Transverse colon (tissue), 4 donors: ENCODE data around the gene STRIP2. TPM values are rescaled to one million over a fixed set of nuclear protein-coding genes. Genes with fewer than 3 reads are reported as not detected.

ENCODE experiments used
- DNase-seq: peaks from one replicate; pipeline ENCODE4 v3.0.0-alpha.2; 2019
- H3K27ac ChIP-seq, 4 donors: fragments of 200-600 bp; sonication (generic); 2 replicates each; pipeline ENCODE4 v1.5.1; 2016 to 2018; ENCODE audit warnings: inconsistent platforms in 4 of 4
- H3K27me3 ChIP-seq: fragments of 200-600 bp; sonication (generic); 2 replicates; pipeline ENCODE4 v1.5.1; 2017; ENCODE audit warnings: inconsistent platforms
- H3K36me3 ChIP-seq, 4 donors: fragments of 200-600 bp; sonication (generic); 2 replicates each; pipeline ENCODE4 v1.5.1; 2017 to 2019; ENCODE audit warnings: inconsistent platforms in 4 of 4
- H3K4me1 ChIP-seq, 4 donors: fragments of 200-600 bp; sonication (generic); 2 replicates each; pipeline ENCODE4 v1.5.1; 2017 to 2020; ENCODE audit warnings: inconsistent platforms in 4 of 4
- H3K4me3 ChIP-seq, 4 donors: fragments of 200-600 bp; sonication (generic); 1 replicate in 1 of 4; 2 replicates in 3 of 4; pipeline versions ENCODE4 v1.5.1 to v1.6.1; 2017 to 2019; ENCODE audit warnings: inconsistent platforms in 4 of 4
- H3K9me3 ChIP-seq, 2 donors: fragments of 200-600 bp; sonication (generic); 2 replicates each; pipeline ENCODE4 v1.5.1; 2017 to 2019; ENCODE audit warnings: inconsistent platforms in 2 of 2
- EP300 ChIP-seq: sonication (generic); formaldehyde crosslinking; IDR thresholded peaks from one replicate; pipeline ENCODE4 v1.6.1; 2017; ENCODE audit warnings: antibody characterized with exemption, low read depth
- POLR2A ChIP-seq: fragments of 450-650 bp; IDR thresholded peaks from one replicate; pipeline ENCODE4 v1.6.1; 2016; ENCODE audit warnings: antibody characterized with exemption, mild to moderate bottlenecking, moderate library complexity
- POLR2AphosphoS5 ChIP-seq, 3 donors: sonication (generic); formaldehyde crosslinking; IDR thresholded peaks; one replicate each; pipeline ENCODE4 v1.6.1; 2016; ENCODE audit warnings: antibody characterized with exemption in 3 of 3
- WGBS, 2 donors: methylation state at CpG; one replicate each; pipeline ENCODE4 v1.1.5; 2018; ENCODE audit warnings: low coverage in 1 of 2; 5-methylcytosine and 5-hydroxymethylcytosine counted together
- in situ Hi-C, 4 donors: fragments of 200-750 bp; cut with MboI; loops; one replicate each; pipeline versions ENCODE4 v1.15.0 to v1.15.1; 2017; ENCODE audit warnings: low sequenced_read_pairs in 3 of 4, low pct_ligation_motif_present in 1 of 4, low pct_unique_long_range_greater_than_20kb in 1 of 4
- intact Hi-C: fragments of 100-400 bp; cut with DNase I; formaldehyde crosslinking; loops from one replicate; pipeline ENCODE4 v1.15.1; 2023; ENCODE audit warnings: low total_unique reads
- total RNA-seq, 4 donors: library from RNA; depleted of rRNA; stranded (reverse); fragments of >200 nt; gene quantifications; one replicate each; pipeline ENCODE4 v1.1.0, GENCODE V29; 2016
- TF ChIP-seq, protein P1 (sequence below), 5 experiments: fragments of 200-600 bp in 3 of 5; fragments of 450-650 bp in 2 of 5; sonication (generic) in 3 of 5; IDR thresholded peaks; 1 replicate in 2 of 5; 2 replicates in 3 of 5; pipeline ENCODE4 v1.5.1; 2016 to 2017; ENCODE audit warnings: antibody characterized with exemption in 5 of 5, inconsistent platforms in 3 of 5, mild to moderate bottlenecking in 2 of 5, moderate library complexity in 1 of 5

STRIP2 gene
- total RNA-seq, 4 donors from 2014 or later: 0.82 to 1.1 TPM; not detected in 2

DNA sequence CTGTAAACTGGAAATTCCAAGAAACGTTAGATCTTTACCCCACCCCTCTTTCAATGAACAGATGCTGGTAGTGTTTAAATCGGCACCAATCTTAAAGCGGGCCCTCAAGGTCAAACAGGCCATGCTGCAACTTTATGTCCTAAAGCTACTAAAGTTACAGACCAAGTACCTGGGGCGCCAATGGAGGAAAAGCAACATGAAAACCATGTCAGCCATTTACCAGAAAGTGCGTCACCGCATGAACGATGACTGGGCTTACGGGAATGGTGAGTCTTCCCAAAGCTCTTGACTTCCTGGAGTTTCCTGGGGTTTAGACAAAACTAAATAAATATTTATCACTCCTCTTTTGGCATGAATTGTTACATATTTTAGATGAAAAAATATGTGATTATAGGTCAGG lies 48.5 kb downstream of the STRIP2 start:
- DNase-seq: no peak
- H3K9me3 ChIP-seq: no peaks in the 10 kb centered on the region
- intact Hi-C loops (no loop called here), in situ Hi-C loops (no loop called here)
- H3K4me1 ChIP-seq: no peaks in the 10 kb centered on the region
- no peaks in the 10 kb centered on the region for H3K27me3 ChIP-seq
- TF ChIP-seq POLR2A: no peak
- no peak for TF ChIP-seq POLR2AphosphoS5 (IDR thresholded peaks at IDR 0.05)
- TF ChIP-seq, protein P1, sequence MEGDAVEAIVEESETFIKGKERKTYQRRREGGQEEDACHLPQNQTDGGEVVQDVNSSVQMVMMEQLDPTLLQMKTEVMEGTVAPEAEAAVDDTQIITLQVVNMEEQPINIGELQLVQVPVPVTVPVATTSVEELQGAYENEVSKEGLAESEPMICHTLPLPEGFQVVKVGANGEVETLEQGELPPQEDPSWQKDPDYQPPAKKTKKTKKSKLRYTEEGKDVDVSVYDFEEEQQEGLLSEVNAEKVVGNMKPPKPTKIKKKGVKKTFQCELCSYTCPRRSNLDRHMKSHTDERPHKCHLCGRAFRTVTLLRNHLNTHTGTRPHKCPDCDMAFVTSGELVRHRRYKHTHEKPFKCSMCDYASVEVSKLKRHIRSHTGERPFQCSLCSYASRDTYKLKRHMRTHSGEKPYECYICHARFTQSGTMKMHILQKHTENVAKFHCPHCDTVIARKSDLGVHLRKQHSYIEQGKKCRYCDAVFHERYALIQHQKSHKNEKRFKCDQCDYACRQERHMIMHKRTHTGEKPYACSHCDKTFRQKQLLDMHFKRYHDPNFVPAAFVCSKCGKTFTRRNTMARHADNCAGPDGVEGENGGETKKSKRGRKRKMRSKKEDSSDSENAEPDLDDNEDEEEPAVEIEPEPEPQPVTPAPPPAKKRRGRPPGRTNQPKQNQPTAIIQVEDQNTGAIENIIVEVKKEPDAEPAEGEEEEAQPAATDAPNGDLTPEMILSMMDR (IDR thresholded peaks at IDR 0.05): no peak
- TF ChIP-seq EP300: no peak
- H3K4me3 ChIP-seq: no peak overlapping the region
- H3K36me3 ChIP-seq: no peaks in the 10 kb centered on the region
- 96 to 100% methylated on average over 3 to 8 of the region's 8 CpGs for WGBS, 2 donors
- no peak overlapping the region for H3K27ac ChIP-seq

DNA sequence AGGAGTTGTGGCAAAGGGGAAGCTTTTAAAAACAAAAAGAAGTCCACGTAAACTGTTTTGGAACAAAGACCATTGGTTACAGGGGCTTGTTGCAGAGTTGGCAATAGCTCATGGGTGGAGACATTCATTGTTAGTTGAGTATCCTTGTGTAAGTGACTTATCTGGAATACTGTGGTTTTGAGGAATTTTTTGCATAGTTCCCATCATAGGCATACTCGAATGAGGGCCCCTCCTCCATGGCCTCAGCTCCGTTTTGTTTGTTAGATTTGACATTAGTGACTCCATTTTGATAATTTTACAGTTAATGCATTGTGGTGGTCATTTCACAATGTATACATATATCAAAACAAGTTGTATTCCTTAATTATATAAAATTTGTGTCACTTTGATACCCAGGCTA lies 55.3 kb downstream of the STRIP2 start:
- intact Hi-C loops (no loop called here), in situ Hi-C loops (no loop called here)
- TF ChIP-seq POLR2A: no peak
- no peak for TF ChIP-seq EP300
- TF ChIP-seq, protein P1 (IDR thresholded peaks at IDR 0.05): no peak
- no peak for TF ChIP-seq POLR2AphosphoS5 (IDR thresholded peaks at IDR 0.05)
- Histone ChIP-seq H3K27me3 (no peaks in the 10 kb centered on the region), H3K9me3 (no peaks in the 10 kb centered on the region), H3K4me3 (no peak overlapping the region), H3K27ac (no peak overlapping the region), H3K36me3 (no peaks in the 10 kb centered on the region), H3K4me1 (no peaks in the 10 kb centered on the region)
- no peak for DNase-seq
- 84 to 89% methylated on average over 3 of the region's 3 CpGs for WGBS, 2 donors

DNA sequence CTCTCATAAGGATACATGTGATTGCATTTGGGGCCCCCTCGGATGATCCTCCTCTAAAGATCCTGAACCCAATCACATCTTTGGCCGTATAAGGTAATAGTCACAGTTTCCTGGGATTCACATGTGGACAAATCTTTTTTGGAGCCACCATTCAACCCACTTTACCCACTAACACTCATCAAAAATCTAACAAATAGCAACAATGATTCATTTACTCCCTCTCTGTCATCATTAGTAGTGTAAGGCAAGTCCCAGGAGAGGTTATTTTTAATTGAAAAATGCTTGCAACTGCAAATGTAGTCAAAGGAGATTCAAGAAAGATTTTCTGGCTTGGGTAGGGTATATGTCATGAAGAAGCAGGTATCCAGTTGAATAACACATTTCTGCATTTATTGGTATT lies 58.2 kb downstream of the STRIP2 start:
- H3K36me3 ChIP-seq: no peaks in the 10 kb centered on the region
- no peak for TF ChIP-seq POLR2A
- TF ChIP-seq, protein P1 (IDR thresholded peaks at IDR 0.05): no peak
- no peak for TF ChIP-seq POLR2AphosphoS5 (IDR thresholded peaks at IDR 0.05)
- TF ChIP-seq EP300: no peak
- no peaks in the 10 kb centered on the region for H3K4me1 ChIP-seq
- H3K27me3 ChIP-seq: no peaks in the 10 kb centered on the region
- in situ Hi-C loops (no loop called here), intact Hi-C loops (no loop called here)
- no peak overlapping the region for H3K27ac ChIP-seq
- 82 to 86% methylated on average over 2 of the region's 2 CpGs for WGBS, 2 donors
- no peak for DNase-seq
- no peaks in the 10 kb centered on the region for H3K9me3 ChIP-seq
- H3K4me3 ChIP-seq: no peak overlapping the region

- in situ Hi-C loops: no loop called here
- no peak overlapping the region for H3K27ac ChIP-seq
Measured at GRCh38 chr7:129493555-129493954, 59.3 kb downstream of the STRIP2 start.

DNA sequence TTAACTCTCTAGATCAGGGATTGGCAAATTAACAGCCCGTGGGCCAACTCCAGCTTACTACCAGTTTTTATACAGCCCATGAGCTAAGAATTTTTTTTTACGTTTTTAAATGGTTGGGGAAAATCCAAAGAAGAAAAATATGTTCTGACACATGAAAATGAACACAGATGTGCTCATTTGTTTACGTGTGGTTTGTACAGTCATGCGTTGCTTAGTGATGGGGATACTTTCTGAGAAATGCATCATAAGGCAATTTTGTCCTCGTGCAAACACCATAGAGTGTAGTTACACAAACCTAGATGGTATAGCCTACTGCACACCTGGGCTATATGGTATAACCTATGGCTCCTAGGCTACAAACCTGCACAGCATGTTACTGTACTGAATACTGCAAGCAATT lies 59.8 kb downstream of the STRIP2 start:
- TF ChIP-seq POLR2A: no peak
- TF ChIP-seq POLR2AphosphoS5 (IDR thresholded peaks at IDR 0.05): no peak
- no peak for TF ChIP-seq EP300
- TF ChIP-seq, protein P1 (IDR thresholded peaks at IDR 0.05): no peak
- intact Hi-C loops: no loop called here
- H3K27me3 ChIP-seq: no peaks in the 10 kb centered on the region
- H3K9me3 ChIP-seq: no peaks in the 10 kb centered on the region
- in situ Hi-C loops: no loop called here
- H3K4me3 ChIP-seq: no peak overlapping the region
- no peak overlapping the region for H3K27ac ChIP-seq
- H3K4me1 ChIP-seq: no peaks in the 10 kb centered on the region
- DNase-seq: no peak
- no peaks in the 10 kb centered on the region for H3K36me3 ChIP-seq
- 45 to 56% methylated on average over 5 of the region's 5 CpGs for WGBS, 2 donors

More at GRCh38 chr7:129493555-129493954, 59.3 kb downstream of the STRIP2 start:
- Histone ChIP-seq H3K4me3 (no peak overlapping the region), H3K36me3 (no peaks in the 10 kb centered on the region), H3K27me3 (no peaks in the 10 kb centered on the region), H3K4me1 (no peaks in the 10 kb centered on the region), H3K9me3 (no peaks in the 10 kb centered on the region)
- 88 to 100% methylated on average over 1 of the region's 1 CpG for WGBS, 2 donors
- intact Hi-C loops: no loop called here
- TF ChIP-seq POLR2AphosphoS5 (IDR thresholded peaks at IDR 0.05): no peak
- no peak for DNase-seq
